ENCODE data around the gene ZNF529.
"Not testable (repeated sequence)": the region's sequence is repeated elsewhere in the genome, so short reads cannot be mapped to it uniquely, and the experiment has no call there.

ZNF529 gene

DNA sequence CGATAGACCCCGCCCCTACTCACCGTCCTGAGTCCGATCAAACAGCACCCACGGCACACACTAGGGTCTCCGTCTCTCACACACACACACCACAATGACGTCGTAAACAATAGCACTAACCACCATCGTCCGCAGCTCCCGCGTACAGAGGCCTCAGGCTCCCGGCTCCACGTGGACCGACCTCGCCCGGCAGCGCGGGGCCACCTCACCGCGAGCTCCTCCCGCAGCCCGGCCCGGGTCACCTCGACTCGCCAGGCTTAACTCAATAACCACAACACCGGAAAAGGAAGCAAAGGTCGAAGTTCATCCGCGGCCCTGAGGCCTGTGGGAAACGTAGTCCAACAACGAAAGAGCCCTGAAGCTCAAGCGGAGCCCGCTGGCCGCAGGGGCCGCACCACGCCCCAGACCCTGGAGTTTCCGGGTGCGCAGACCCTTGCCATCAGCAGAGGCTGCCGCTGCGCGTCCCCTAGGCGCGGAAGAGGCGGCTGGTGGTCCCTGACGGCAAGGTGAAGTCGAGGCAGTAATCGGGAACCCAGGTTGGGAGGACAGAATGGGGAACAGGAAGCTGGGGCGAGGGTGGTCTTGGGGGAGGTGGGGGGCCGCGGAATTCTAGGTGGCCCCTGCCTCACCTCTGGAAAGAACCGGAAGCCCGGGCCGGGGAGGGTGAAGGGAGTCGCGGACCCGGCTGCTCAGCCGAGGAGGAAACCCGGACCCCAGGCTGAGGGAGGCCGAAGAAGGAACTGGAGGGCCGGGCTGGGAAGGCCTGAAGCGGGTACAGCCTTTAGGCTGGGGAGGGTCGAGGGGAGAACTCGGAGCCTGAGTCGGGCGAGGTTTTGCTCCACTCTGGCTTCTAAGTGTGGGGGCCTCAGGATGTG lies at the start of gene ZNF529:
Gene ZNF529 (minus strand): TSS at position 273 of the 875 bp plus-strand sequence. CDS start 946 bp downstream, outside the sequence.
- DNase-seq (ENCODE audit: low spot score) (peak; percentile 91), FAIRE-seq (peak; percentile 55)

DNA sequence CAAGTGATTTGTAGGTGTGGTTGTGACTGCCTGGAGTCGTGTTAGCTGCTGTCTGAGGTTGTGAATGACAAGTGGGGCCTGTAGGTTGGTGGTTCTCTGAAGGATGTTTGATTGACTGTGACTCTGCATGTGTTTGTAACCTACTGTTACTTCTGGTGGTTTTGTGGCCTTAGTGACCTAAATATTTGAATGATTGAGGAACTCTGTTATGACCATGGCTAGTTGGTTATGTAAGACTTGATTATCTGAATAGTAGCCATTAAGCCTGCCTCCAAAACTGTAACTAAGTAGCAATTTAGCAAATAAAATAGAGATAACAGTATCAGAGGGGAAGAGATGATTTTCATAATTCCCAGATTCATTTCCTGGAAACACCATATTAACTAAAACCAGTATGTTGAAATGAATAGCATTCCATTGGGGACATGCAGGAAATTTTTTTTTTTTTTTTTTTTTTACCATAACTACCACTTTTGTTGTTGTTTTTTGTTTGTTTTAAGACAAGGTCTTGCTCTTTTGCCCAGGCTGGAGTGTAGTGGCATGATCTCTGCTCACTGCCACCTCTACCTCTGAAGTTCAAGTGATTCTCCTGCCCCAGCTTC lies 32.9 kb upstream of the ZNF529 start:
- no peak for DNase-seq (ENCODE audit: low spot score)
- FAIRE-seq, result no peak

DNA sequence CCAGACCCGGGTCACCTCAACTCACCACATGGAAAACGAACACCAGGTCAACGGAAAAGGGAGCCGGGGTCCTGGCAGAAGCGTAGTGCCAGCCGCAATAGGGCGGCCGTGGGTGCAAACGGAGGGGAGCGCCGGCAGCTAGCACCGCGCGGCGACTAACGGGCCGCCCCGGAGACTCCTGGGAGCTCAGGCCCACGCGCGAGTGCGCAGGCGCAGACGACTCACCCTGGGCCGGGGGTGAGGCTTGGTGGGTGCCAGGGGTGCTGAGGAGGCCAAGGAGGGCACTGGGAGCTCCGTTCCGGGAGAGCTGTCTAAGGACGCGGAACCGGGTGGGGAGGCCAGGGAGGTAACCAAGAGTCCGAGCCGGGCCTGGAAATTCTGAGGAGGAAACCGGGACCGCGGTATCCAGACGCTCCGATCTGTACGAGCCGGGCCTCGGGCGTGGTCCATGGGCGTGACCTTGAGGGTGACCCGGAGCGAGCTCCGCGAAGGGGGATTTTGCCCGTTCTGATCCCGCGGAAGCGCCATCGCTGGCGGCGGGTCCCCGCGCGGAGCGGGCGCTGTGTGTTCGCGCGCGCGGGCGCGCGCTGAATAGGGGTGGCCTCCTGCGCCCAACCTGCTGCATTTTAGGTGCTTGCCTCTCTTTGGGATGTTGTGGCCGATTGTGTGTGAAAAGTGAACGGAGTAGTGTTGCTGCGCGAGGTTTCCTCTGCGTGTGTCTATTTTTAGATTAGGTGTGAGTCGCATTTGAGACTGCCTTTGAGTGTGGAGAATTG lies 32.2 kb upstream of the ZNF529 start, which contains the start of gene ZNF382:
Gene ZNF382 (plus strand): TSS at position 213 of the 776 bp plus-strand sequence. CDS start 4,602 bp downstream, outside the sequence.
- FAIRE-seq (no peak), DNase-seq (ENCODE audit: low spot score) (no peak)

DNA sequence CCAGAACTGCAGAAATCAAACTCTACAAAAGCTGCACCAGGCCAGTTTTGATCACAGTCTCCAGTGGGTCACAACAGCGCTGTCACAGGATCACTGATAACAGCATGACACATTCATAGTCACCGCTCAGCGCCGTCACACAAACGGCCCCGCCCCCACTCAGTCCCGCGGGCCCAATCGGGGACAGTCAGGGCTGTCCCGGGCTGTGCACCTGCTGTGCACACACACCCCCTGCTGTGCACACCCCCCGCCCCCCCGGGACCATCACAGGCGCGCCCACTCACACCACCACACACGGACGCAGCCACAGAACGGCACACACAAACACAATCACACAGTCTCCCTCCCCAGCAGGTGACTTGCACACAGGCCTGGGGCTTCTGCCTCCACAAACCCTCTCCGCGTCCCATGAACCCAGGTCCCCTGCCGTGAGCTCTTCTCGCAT lies 31.6 kb upstream of the ZNF529 start:
- FAIRE-seq (no peak), DNase-seq (ENCODE audit: low spot score) (no peak)

DNA sequence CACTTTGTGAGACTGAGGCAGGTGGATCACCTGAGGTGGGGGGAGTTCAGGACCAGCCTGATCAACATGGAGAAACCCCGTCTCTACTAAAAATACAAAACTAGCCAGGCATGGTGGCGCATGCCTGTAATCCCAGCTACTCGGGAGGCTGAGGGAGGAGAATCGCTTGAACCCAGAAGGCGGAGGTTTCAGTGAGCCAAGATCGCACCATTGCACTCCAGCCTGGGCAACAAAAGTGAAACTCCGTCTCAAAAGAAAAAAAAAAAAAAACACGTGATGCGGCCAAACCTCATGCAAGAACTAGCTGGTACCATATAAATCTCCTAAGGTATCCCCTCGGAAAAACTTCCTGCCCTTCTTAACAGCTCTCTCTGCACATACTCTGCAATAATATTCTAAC lies 29.6 kb upstream of the ZNF529 start:
- not testable (repeated sequence) for FAIRE-seq

DNA sequence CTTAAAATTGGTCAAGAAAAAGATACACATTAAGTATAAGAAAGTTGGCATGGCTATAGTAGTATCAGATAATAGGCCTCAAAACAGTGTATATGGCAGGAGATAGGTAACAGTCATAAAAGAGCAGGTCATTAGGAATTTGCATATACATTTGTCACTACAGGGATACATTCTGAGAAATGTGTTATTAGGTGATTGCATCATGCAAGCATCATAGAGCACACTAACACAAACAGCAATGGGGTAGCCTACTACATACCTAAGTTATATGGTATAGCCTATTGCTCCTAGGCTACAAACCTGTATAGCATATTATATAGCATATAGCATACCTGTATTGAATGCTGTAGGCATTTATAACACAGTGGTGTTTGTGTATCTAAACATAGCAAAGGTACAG lies 6.2 kb upstream of the ZNF529 start:
- DNase-seq (ENCODE audit: low spot score) (no peak), FAIRE-seq (no peak)

More for the DNA sequence above, 29.6 kb upstream of the ZNF529 start:
- DNase-seq (ENCODE audit: low spot score), result not testable (repeated sequence)

DNA sequence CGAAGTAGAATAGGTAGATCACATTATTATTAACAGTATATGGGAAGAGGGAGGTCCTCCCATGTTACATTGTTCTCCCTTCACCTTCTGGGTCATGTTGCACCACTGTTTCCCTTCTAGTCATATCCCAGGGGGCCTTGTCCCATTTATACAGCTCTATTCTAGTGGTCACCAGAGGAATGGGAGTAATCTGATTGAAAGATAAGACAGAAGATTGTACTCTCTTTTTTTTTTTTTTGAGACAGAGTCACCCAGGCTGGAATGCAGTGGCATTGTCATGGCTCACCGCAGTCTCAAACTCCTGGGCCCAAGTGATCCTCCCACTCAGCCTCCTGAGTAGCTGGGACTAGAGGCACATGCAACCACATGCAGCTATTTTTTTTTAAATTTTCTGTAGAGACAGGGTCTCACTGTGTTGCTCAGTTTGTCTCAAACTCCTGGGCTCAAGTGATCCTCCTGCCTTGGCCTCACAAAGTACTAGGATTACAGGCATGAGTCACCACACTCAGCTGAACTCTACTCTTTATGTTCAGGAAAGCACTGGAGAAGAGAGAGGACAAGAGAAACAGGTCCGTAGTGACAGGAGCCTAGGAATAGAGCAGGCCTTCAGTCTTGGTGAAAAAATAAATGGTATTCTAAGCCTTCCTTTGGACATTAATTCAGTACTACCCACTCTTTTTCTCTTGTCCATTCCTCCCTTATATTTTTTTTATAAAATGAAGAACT lies 4.3 kb upstream of the ZNF529 start:
- no peak for DNase-seq (ENCODE audit: low spot score)
- no peak for FAIRE-seq

DNA sequence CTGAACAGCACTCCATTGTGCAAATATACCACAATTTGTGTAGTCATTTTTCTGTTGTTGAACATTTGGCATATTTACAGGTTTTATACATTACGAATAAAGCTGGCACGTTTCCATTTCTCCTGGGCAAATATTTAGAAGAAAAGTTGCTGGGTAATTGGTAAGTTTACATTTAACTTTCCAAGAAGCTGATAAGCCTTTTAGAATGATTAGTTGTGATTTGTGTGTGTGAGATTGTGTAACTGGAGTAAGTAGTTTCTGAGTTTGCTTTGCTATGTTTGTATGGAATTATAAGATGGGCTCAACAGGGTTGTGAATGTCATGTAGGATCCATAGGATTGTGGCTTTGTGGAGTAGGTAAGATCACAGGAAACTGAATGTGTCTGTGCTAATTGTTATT lies 1.6 kb upstream of the ZNF529 start:
- no peak for FAIRE-seq
- no peak for DNase-seq (ENCODE audit: low spot score)

DNA sequence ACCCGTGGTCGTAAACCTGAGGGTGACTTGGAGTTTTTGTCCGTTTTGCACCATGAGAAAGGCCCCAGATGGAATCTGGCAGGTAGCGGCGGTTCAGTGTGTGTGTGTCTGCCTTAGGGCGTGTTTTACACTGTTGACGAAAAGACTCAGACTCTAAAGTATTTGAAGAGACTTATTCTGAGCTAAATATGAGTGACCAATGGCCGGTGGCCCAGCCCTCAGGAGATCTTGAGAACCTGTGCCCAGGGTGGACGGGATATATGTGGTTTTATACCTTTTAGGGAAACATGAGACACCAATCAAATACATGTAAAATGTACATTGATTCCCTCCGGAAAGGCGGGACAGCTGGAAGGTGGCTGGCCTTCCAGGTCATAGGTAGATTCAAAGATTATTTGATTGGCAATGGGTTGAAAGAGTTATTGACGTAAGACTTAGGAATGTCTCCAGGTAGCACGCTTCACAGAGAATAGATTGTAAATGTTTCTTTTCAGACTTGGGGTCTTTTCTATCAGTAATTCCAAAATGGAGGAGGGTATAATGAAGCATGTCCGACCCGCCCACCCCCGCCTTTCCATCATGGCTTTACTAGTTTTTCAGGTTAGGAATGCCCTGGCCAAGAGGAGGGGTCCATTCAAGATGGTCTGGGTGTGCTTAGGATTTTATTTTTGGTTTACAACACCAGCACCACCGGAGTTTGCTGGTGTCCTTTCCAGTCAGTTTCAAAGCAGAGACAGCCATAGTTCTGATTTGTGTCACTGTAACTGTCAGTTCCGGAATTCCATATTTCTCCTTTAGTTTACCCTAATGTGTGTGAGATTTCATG lies 1.0 kb upstream of the ZNF529 start:
- DNase-seq (ENCODE audit: low spot score) (no peak), FAIRE-seq (no peak)

DNA sequence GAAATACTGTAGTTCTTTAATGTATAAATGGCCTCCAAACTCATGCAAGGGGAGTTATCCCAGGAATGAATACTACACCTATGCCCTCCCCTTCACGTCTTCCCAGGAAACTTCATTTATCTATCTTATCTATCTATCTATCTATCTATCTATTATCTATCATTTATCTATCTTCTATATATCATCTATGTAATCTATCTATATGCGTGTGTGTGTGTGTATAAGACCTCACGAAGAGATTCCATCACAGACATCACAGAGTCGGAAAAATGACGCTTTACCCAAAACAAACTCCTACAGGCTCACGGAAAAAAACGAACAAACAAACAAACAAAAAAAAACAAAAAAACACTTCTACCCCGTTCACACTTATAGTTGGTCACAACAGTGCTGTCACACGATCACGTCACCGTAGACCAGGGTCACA lies 486 bp downstream of the ZNF529 start:
- FAIRE-seq (peak; percentile 52), DNase-seq (ENCODE audit: low spot score) (no peak)

DNA sequence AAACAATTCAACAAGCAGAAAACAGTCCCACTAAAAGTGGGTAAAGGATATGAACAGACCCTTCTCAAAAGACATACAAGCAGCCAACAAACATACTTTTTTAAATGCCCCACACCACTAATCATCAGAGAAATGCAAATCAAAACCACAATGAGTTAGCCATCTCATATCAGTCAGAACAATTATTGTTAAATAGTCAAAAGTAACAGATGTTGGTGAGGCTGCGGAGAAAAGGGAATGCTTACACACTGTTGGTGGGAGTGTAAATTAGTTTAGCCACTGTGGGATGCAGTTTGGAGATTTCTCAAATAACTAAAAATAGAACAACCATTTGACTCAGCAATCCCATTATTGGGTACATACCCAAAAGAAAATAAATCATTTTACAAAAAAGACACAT lies 8.7 kb downstream of the ZNF529 start:
- no peak for DNase-seq (ENCODE audit: low spot score)
- no peak for FAIRE-seq

DNA sequence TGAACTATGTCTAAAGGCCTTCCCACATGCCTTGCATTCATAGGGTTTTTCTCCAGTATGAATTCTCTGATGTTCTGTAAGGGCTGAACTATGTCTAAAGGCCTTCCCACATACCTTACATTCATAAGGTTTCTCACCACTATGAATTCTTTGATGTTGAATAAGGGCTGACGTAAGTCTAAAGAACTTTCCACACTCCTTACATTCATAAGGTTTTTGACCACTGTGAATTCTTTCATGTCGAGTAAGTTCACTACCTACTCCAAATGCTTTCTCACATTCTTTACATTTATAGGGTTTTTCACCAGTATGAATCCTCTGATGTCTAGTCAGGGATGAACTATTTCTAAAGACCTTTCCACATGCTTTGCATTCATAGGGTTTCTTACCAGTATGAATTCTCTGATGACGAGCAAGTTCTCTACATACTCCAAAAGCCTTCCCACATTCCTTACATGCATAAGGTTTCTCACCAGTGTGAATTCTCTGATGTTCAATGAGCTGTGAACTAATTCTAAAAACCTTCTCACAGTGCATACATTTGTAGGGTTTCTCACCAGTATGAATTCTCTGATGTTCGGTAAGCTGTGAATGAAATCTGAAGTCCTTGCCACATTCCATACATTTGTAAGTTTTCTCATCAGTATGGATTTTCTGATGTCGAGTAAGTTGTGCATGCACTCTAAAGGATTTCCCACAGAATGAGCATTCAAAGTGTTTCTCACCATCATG lies 25.9 kb downstream of the ZNF529 start:
- no peak for FAIRE-seq

DNA sequence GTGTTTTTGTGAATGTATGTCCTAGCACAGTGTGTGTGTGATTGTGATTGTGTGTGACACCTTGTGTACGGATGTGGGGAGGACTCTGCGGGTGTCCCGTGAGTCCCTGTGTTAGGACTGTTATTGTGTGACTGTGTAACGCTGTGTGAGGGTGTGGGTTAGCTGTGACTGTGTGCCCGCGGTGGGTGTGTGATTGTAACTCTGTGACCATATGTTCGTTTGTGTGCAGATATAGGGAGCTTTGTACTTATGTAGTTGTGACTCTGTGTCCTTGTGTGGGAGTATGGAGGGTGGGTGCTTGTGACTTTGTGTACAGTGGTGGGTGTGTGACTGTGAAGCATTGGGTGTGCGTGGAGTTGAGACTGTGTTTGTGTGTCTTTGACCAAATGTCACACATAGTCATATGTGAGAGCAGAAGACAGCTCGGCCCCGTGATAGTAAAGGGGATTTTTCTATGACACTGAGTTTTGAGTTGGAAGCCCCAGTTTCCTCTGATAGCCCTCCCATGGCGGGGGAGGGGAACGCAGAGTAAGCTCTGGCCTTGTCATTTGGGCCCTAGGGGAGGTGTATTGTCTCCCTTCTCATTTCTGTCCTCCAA lies 44.1 kb downstream of the ZNF529 start:
- DNase-seq (ENCODE audit: low spot score) (peak; percentile 21), FAIRE-seq (peak; percentile 66)

More for the DNA sequence above, 25.9 kb downstream of the ZNF529 start:
- no peak for DNase-seq (ENCODE audit: low spot score)

DNA sequence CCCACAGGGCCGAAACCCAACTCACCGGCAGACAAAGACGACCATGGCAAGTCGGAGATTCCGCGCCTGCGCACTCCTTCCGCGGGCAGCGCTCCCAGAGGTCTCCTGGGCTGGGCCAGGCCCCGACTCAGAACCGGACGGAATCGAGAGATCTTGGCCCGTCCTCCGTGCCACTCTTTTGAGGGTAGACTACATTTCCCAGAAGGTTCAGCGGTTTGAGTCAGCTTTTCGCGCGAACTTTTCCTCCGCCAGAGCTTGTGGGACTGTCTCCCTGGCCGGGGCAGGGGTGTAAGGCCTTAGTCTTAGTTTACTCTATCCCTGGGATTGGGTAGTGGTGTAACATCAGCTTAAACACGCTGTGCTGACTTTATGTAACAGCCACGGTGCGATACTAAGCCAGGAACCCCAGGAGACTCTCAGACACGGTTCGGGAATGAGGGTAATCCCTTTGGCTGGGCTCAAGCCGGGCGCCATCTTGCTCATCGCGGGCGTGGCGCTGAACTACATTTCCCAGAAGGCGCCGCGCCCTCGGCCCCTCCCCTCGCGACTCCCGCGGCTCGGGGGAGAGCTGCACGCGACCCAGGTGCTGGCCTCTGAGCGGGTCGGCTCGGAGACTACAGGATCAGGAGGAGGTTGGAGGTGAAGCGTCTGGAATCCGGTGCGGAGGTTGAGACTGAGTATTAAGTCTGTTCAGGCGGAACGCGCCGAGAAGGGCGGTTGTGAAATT lies 44.7 kb downstream of the ZNF529 start, which contains the start of gene ZNF260:
Gene ZNF260 (minus strand): TSS at position 78 of the 727 bp plus-strand sequence. CDS start 13,033 bp downstream, outside the sequence.
- DNase-seq (ENCODE audit: low spot score), result peak; percentile 94
- FAIRE-seq, result no peak

DNA sequence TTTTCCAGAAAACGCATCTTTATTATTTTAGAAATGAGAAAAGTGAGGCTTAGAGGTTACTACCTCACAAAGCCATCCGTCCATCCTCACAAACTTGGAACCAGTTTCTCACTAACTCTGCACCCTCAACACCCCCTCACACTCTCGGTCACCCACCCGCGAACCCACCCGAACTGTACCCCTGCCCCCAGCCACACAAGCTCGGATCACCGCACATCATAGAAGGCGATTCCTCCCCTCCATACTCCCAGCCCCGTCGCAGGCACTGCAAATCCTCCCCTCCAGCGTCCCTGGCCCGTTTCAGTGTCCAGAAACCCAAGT lies 45.3 kb downstream of the ZNF529 start:
- FAIRE-seq (no peak), DNase-seq (ENCODE audit: low spot score) (no peak)

DNA sequence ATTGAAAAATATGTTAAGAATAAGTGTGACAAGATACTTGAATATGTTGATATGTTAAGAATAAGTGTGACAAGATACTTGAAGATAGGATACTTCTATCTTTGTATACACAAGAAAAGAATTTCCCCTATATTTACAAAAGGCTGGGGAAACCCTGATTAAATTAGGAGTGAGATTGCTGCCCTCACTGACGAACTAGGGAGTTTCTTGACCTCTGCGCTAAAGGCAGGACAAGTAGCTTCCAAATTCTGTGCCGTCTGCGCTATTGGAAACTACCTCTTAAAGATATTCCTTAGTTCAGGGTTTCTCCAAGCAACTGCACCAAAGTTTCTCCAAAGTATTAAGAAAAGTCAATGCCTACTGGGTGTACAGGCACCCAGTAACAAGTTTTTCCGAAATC lies 45.8 kb downstream of the ZNF529 start:
- FAIRE-seq, result no peak
- no peak for DNase-seq (ENCODE audit: low spot score)

DNA sequence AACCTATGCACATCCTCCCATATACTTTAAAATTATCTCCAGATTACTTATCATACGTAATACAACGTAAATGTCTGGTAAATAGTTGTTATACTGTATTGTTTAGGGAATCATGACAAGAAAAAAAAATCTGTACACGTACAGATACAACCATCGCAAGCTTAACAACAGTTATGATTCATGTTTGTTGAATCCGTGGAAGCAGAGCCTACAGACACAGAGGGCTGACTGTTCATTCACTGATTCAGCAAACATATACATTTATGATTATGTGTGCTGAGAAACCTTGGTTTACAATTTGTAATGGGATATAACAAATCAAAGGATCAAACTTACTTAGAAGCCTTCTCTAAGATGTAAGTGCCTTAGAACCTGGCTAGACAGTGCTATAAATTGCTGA lies 46.5 kb downstream of the ZNF529 start:
- DNase-seq (ENCODE audit: low spot score) (no peak), FAIRE-seq (no peak)

DNA sequence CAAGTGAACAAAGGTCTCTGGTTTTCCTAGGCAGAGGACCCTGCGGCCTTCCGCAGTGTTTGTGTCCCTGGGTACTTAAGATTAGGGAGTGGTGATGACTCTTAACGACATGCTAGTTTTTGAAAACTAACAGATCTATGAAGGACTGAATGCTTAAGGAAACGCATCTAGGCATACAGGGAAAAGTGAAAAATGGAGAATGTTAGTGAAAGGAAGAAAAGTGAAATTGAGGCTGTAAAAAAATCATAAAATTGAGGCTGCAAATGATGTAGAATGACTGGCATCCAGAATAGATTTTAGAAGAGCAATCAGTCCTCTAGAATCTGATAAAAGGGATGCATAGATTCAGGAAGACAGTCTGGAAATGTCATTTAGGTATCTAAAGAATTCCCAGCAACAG lies 48.5 kb downstream of the ZNF529 start:
- no peak for FAIRE-seq
- no peak for DNase-seq (ENCODE audit: low spot score)
